Pancreas (tissue), 10 donors: ENCODE measurements around the gene BCL2L13. TPM values are rescaled to one million over a fixed set of nuclear protein-coding genes. Genes with fewer than 3 reads are reported as not detected.
A peak's percentile ranks its signal among the peaks of the same experiment; 100 is the strongest.

Source experiments
- ATAC-seq, 4 donors: fragments of 200-7000 bp; cut with Tn5 transposase; one replicate each; pipeline versions ENCODE4 v1.8.0 to v1.9.1; 2020; ENCODE audit warnings: mild to moderate bottlenecking in 4 of 4, moderate library complexity in 4 of 4
- DNase-seq, 6 donors: peaks; one replicate each; pipeline ENCODE4 v3.0.0-alpha.2; 2020
- FAIRE-seq: peaks from 2 replicates; lab custom pipeline; 2012; peaks lifted over from hg19 to GRCh38; lab: Jason Lieb, UNC
- H3K27ac ChIP-seq, 4 donors: fragments of 200-600 bp; sonication (generic); 1 replicate in 3 of 4; 2 replicates in 1 of 4; pipeline versions ENCODE4 v1.5.0 to v1.8.0; 2020
- H3K27me3 ChIP-seq, 4 donors: fragments of 200-600 bp; one replicate each; pipeline ENCODE4 v1.8.0; 2021
- H3K36me3 ChIP-seq, 3 donors: fragments of 200-600 bp; sonication (generic) in 1 of 3; one replicate each; pipeline versions ENCODE4 v1.5.0 to v1.8.0; 2020 to 2021
- H3K4me1 ChIP-seq, 3 donors: fragments of 200-600 bp; one replicate each; pipeline ENCODE4 v1.8.0; 2021
- H3K4me3 ChIP-seq, 4 donors: fragments of 200-600 bp; sonication (generic) in 2 of 4; one replicate each; pipeline versions ENCODE4 v1.5.0 to v1.8.0; 2020 to 2021
- H3K9me3 ChIP-seq, 4 donors: fragments of 200-600 bp; one replicate each; pipeline ENCODE4 v1.8.0; 2021
- CTCF ChIP-seq, 4 donors: fragments of 200-600 bp; sonication (generic) in 3 of 4; IDR thresholded peaks; one replicate each; pipeline versions ENCODE4 v1.5.0 to v1.8.0; 2021; ENCODE audit warnings: antibody characterized with exemption in 4 of 4
- WGBS, 2 donors: extraction: QIAGEN DNeasy Blood & Tissue Kit; methylation state at CpG; one replicate each; pipeline ENCODE4 v1.1.7; 2013; 5-methylcytosine and 5-hydroxymethylcytosine counted together
- intact Hi-C, 3 donors: fragments of 100-400 bp; cut with DNase I; formaldehyde crosslinking; loops; one replicate each; pipeline versions ENCODE4 v1.11.1 to v1.14.2; 2022
- polyA plus RNA-seq, 2 donors: library from polyadenylated mRNA; stranded (reverse); fragments of 200-250 nt; gene quantifications; one replicate each; pipeline ENCODE4 v1.2.3, GENCODE V29; 2013
- total RNA-seq, 6 donors: library from RNA; stranded (reverse); fragmentation: NEBNext Ultra II Directional in 4 of 6; extraction: Animal tissue kit (Norgen Biotek cat#: 25700) in 4 of 6; gene quantifications; one replicate each; pipeline versions ENCODE4 v1.2.1 to v1.2.4, GENCODE V29; 2021 to 2023
- donor health status: healthy with polysubstance abuse.
- donor health status: DM: no; HTN: no; CAD: no; lungs with moderate emphysema.
- donor health status: DM: no; HTN: no; CAD: no.
- donor health status: control.
- donor health status: control.
- donor health status: Bipolar disorder and iron deficiency.
- donor health status: DM: yes; HTN: yes; CAD: no.
- donor health status: DM: no; HTN: no; CAD: no.
- donor health status: DM: no; HTN: no; CAD: no.
- donor health status: DM: yes; HTN: yes; CAD: no.

The BCL2L13 gene
- total and polyA plus RNA-seq, 8 donors = 11.7 to 30.9 (median 25.3) TPM

- Histone ChIP-seq H3K9me3 (no peaks in the 10 kb centered on the region), H3K36me3 (peaks cover 5 to 80% (median 52%) of the 10 kb centered on the region in 3 donors), H3K27ac (no peak overlapping the region), H3K4me3 (no peak overlapping the region), H3K4me1 (no peaks in the 10 kb centered on the region), H3K27me3 (no peaks in the 10 kb centered on the region)
- TF ChIP-seq CTCF (IDR thresholded peaks at IDR 0.05) = no peak
- no peak for ATAC-seq
- WGBS, 2 donors = 95 to 97% methylated on average over 6 of the region's 6 CpGs
- DNase-seq = peak in 1 of 6 donors; percentile 30
- no peak for FAIRE-seq
- intact Hi-C loops = no loop called here
Measured at GRCh38 chr22:17596226-17596625, 42.3 kb upstream of the BCL2L13 start.

- 95 to 99% methylated on average over 2 of the region's 2 CpGs for WGBS, 2 donors
- DNase-seq (no peak), FAIRE-seq (no peak), ATAC-seq (no peak)
- no peak for TF ChIP-seq CTCF (IDR thresholded peaks at IDR 0.05)
- Histone ChIP-seq H3K36me3 (peaks cover 5 to 73% (median 49%) of the 10 kb centered on the region in 3 donors), H3K9me3 (no peaks in the 10 kb centered on the region), H3K4me1 (no peaks in the 10 kb centered on the region), H3K27me3 (no peaks in the 10 kb centered on the region), H3K4me3 (no peak overlapping the region), H3K27ac (no peak overlapping the region)
- intact Hi-C loops = no loop called here
Measured at GRCh38 chr22:17597217-17597616, 41.3 kb upstream of the BCL2L13 start.

GRCh38 chr22:17598318-17598717 lies 40.2 kb upstream of the BCL2L13 start:
- DNase-seq = no peak
- H3K27ac ChIP-seq = no peak overlapping the region
- H3K27me3 ChIP-seq = no peaks in the 10 kb centered on the region
- no peak for TF ChIP-seq CTCF (IDR thresholded peaks at IDR 0.05)
- no peaks in the 10 kb centered on the region for H3K9me3 ChIP-seq
- intact Hi-C loops = no loop called here
- H3K4me3 ChIP-seq = no peak overlapping the region
- no peak for ATAC-seq
- H3K4me1 ChIP-seq = no peaks in the 10 kb centered on the region
- WGBS, 2 donors = 95 to 100% methylated on average over 4 of the region's 4 CpGs
- FAIRE-seq = no peak
- peaks cover 3 to 62% (median 40%) of the 10 kb centered on the region in 3 donors for H3K36me3 ChIP-seq

- FAIRE-seq (no peak), ATAC-seq (no peak), DNase-seq (no peak)
- 55 to 63% methylated on average over 3 of the region's 3 CpGs for WGBS, 2 donors
- intact Hi-C loops = no loop called here
- peaks cover 0 to 38% (median 27%) of the 10 kb centered on the region in 3 donors for H3K36me3 ChIP-seq
- TF ChIP-seq CTCF (IDR thresholded peaks at IDR 0.05) = no peak
- no peak overlapping the region for H3K4me3 ChIP-seq
- no peaks in the 10 kb centered on the region for H3K27me3 ChIP-seq
- no peaks in the 10 kb centered on the region for H3K4me1 ChIP-seq
- H3K27ac ChIP-seq = no peak overlapping the region
- no peaks in the 10 kb centered on the region for H3K9me3 ChIP-seq
Measured at GRCh38 chr22:17601031-17601430, 37.5 kb upstream of the BCL2L13 start.

GRCh38 chr22:17603668-17604067 lies 34.9 kb upstream of the BCL2L13 start:
- Histone ChIP-seq H3K9me3 (no peaks in the 10 kb centered on the region), H3K4me3 (no peak overlapping the region), H3K4me1 (no peaks in the 10 kb centered on the region), H3K36me3 (peaks cover 0 to 12% (median 8%) of the 10 kb centered on the region in 3 donors), H3K27me3 (no peaks in the 10 kb centered on the region), H3K27ac (no peak overlapping the region)
- intact Hi-C loops = no loop called here
- FAIRE-seq = no peak
- DNase-seq = no peak
- 88 to 95% methylated on average over 4 of the region's 4 CpGs for WGBS, 2 donors
- no peak for TF ChIP-seq CTCF (IDR thresholded peaks at IDR 0.05)
- no peak for ATAC-seq
